HG03571 (cell line): Measurements from ENCODE around the gene RHO.
"Not testable (repeated sequence)": the region's sequence is repeated elsewhere in the genome, so short reads cannot be mapped to it uniquely, and the experiment has no call there.

Source experiments
- ATAC-seq: cut with Tn5 transposase; IDR thresholded peaks from one replicate; pipeline ENCODE4 v1.9.1; 2021; ENCODE audit not compliant: unreplicated experiment

The RHO gene

DNA sequence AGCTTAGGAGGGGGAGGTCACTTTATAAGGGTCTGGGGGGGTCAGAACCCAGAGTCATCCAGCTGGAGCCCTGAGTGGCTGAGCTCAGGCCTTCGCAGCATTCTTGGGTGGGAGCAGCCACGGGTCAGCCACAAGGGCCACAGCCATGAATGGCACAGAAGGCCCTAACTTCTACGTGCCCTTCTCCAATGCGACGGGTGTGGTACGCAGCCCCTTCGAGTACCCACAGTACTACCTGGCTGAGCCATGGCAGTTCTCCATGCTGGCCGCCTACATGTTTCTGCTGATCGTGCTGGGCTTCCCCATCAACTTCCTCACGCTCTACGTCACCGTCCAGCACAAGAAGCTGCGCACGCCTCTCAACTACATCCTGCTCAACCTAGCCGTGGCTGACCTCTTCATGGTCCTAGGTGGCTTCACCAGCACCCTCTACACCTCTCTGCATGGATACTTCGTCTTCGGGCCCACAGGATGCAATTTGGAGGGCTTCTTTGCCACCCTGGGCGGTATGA lies at the start of gene RHO:
Gene RHO, plus strand, starts transcription at position 51 of the 512 bp plus-strand sequence. Its CDS starts 95 bp downstream, at position 146.
- no peak for ATAC-seq

GRCh38 chr3:129481225-129481765 lies 47.1 kb upstream of the RHO start:
- not testable (repeated sequence) for ATAC-seq

- ATAC-seq: no peak
Measured at GRCh38 chr3:129481766-129482332, 46.6 kb upstream of the RHO start.

- no peak for ATAC-seq
Measured at GRCh38 chr3:129482721-129483120, 45.7 kb upstream of the RHO start.

GRCh38 chr3:129483870-129484269 lies 44.6 kb upstream of the RHO start:
- ATAC-seq: no peak

DNA sequence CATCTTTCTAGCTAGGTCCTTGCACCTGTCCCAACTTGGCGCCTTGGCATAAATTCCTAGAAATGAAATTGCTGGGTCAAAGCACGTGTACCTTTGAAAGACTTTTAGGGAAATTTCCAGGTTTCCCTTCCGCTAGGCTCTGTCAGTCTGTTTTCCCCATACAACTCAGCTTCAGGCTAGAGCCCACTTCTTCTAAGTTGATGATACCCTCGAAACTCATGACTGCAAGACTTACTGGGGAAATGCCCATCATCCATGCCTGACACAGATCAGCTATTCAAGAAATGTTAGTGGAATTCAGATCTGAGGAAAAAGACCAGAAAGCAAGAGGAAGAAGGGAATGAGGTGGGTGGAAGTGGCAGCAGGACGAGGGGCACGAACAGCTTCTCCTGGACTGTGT lies 43.3 kb upstream of the RHO start:
- not testable (repeated sequence) for ATAC-seq

GRCh38 chr3:129485721-129486663 lies 42.4 kb upstream of the RHO start:
- ATAC-seq: no peak

GRCh38 chr3:129486664-129487035 lies 41.8 kb upstream of the RHO start:
- ATAC-seq: no peak

- ATAC-seq: no peak
Measured at GRCh38 chr3:129487183-129487867, 41.1 kb upstream of the RHO start.

DNA sequence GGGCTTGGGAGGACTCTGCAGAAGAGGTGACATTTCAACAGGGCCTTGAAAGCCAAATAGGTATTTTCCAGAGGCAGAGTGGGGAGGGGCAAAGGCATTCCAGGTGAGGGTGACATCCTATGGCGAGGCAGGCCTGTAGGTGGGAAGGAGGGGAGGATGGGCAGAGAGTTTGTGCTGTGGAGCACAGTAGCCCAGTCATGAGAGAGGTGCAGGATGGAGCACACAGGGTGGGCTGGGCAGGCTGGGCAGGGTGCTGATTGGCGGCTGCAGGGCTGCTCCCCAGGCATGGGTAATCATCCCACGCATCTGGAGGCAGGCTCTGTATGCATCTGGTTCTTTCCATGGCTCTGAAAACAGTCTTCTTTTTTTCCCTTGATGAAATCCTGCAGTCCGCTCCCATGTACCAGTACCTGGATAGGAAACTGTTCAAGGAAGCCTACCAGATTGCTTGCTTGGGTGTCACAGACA lies 40.5 kb upstream of the RHO start:
- not testable (repeated sequence) for ATAC-seq

DNA sequence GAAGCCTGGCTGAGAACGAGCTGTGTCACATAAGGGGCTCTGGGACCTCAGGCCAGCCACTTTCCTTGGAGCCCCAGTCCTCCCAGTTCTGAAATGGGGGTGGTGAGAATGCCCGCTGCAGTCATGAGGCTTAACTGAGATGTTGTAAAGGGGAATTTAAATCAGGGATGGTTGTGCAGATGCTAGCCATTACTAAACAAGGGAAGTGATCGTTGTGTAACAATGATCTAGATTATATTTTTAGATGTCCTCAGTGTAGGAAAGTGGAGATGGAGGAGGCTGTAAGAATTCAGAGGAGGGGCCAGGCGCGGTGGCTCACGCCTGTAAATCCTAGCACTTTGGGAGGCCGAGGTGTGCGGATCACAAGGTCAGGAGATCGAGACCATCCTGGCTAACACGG lies 39.2 kb upstream of the RHO start:
- not testable (repeated sequence) for ATAC-seq

DNA sequence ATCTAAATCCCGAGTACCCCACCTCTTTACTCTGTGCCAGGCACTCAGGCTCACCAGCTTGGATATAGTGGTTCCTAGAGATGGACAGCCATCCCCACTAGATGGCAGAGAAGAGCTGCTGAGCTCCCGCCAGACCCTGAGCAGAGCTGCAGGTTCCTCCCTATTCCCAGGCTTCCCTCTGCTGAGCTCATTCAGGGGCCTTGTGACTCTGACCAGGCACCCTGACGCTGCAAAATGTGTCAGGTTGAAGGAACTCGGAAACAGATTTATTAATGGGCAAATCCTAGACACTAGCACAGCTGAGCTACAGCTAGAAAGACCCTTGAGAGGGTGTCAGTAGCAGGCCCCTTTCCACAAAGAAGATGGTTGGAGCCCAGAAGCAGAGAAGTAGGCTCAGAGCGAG lies 38.2 kb upstream of the RHO start:
- peak; percentile 66 for ATAC-seq

DNA sequence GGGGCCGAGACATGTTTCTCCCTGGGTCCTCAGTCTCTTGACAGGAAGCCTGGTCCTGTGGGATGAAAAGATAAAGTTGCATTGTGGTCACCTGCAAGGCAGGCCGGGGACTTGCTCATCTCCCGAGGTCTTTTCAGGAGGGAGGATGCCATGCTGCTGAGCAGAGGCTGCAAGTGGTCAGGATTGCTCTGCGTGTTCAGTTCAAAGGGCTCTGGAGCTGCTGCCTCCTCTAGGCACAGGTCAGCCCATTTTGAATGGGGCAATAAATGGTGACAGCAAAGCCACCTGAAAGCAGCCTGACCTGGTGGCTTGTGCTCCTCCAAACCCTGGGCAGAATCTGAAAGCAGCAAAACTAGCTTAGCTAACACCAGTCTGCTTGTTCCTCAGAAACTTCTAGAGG lies 37.4 kb upstream of the RHO start:
- not testable (repeated sequence) for ATAC-seq

DNA sequence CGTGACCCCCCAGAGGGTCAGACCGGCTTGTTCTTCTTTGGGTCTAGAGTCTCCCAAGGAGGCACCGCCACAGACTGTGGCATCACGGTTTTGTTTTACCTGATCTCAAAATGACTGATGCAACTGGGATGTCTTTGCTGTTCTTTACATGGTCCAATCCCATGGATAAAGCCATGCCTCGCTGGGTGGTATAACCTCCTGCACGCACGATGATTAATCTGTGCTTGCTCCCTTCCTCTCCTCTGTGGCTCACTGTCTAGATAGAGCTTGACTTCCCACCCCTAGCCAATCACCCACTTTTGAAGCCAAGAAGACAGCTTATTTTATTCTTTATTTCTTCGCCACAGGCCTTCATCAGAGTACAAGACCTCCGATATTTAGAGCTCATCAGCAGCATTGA lies 36.6 kb upstream of the RHO start:
- no peak for ATAC-seq

GRCh38 chr3:129492691-129493090 lies 35.7 kb upstream of the RHO start:
- no peak for ATAC-seq

GRCh38 chr3:129493206-129493605 lies 35.2 kb upstream of the RHO start:
- ATAC-seq: no peak

DNA sequence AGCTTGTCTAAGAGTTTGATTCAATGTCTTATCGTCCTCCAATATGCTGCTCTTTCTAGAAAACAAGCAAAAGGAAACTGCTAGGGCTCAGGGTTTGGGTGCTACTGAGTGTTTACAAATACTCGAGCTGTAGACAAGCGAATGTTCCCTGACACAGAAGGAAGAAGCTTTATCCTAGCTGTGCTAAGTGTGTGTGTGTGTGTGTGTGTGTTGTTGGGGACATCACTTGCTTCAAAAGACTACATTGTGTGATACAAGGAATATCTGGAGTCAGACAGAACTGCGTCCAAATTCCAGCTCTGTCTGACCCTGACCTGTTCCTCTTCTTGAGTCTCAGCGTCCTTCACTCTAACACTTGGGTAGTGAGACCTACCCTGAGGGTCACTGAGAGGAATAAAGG lies 33.9 kb upstream of the RHO start:
- not testable (repeated sequence) for ATAC-seq

DNA sequence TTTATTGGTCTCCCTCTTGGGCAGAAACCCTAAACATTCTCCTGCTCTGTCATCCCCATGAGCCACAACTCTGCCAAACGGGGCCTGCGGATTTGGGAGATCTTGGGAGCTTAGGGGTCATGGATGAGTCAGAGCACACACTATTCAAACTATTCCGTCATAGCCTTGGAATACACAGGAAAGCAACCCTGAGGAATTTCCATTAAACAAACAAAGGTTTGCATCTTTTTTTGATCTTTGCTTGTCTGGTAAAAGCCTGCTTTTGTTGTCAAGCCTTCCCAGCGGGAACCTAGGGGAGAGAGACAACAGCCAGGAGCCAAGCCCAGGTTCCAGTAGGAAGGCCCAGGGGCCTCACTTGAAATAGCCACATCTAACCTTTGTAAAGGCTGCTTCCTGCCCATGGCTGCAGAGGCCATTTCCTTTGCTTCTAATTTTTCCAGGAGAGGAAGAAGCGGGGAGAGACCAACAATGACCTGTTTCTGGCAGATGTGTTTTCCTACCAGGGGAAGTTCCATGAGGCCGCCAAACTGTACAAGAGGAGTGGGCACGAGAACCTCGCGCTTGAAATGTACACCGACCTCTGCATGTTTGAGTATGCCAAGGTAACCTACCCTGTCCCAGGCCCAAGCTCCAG lies 33.3 kb upstream of the RHO start:
- ATAC-seq: not testable (repeated sequence)

- not testable (repeated sequence) for ATAC-seq
Measured at GRCh38 chr3:129497876-129498275, 30.6 kb upstream of the RHO start.

DNA sequence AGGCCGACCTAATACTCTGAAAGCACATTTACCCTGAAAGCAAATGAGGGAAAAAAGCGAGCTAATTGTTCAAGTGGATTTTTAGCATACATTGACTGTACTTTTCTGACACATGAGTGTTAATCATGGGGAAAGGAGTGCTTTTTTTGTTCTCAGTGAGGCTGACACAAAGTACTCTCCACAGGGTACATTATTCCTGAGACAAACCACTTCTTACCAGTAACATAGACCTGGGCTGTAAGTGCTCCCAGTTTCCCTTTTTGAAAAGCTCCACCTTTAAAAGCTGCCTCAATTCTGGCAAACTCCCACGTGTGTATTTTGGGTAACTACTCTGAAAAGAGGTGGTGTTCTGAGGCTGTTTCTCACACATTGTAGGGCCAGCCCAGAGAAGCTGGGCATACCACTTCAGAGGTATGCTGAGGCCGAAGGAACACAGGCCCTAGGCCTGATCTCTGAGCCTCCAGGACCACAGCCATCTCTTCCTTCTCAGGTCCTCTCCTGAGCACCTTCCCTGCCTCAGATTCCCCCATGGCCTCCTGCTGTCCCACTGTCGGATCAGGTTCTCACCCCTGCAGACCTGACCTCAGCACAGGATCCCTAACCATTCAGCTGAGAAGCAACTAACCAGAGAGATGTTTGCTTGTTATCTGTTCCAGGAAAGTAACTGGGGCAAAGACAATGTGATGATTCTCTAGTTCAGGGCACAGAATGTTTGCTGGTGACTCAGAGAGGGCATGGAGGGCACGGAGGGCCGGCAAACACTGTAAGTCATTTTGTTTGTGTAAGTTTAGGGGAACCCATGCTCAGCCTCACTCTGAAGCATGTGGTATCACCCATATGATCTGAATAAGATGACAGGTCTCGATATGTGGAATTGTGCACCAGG lies 29.6 kb upstream of the RHO start:
- ATAC-seq: not testable (repeated sequence)
